GM18867 (cell line): Measurements from ENCODE around the gene JMJD6.
"Not testable (repeated sequence)": the region's sequence is repeated elsewhere in the genome, so short reads cannot be mapped to it uniquely, and the experiment has no call there.

Experiments used
- ATAC-seq: cut with Tn5 transposase; IDR thresholded peaks from one replicate; pipeline ENCODE4 v1.9.1; 2021; ENCODE audit warnings: mild to moderate bottlenecking, moderate library complexity; ENCODE audit not compliant: unreplicated experiment

The JMJD6 gene

DNA sequence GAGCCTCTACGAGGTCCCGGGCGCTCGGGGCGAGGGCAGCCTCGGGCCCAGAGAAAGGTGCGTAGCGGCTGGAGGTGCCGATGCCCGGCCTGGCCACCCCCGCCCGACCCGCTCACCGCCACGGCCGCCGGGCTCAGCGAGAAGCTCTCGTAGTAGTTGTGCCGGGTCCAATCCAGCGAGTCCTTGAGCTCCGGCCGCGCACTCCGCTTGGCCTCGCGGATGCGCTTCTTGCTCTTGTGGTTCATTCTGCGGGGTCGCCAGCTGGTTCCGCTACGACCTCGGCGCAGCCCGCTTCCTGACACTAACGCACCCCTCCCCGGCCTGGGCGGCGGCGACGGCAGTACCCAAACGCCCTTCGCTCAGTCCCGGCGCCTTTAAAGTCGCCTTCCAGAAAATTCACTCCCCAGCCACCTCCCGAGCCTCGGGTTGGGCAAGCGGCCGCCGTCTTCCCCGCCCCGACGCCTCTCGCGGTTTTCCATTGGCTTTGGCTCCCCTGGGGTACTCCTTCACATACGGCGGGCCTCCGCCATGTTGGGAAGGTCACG lies at the start of gene JMJD6:
TSS of gene JMJD6 (minus strand) at position 376 of the 545 bp plus-strand sequence. CDS start at position 245, 131 bp downstream.
- peak; percentile 70 for ATAC-seq

DNA sequence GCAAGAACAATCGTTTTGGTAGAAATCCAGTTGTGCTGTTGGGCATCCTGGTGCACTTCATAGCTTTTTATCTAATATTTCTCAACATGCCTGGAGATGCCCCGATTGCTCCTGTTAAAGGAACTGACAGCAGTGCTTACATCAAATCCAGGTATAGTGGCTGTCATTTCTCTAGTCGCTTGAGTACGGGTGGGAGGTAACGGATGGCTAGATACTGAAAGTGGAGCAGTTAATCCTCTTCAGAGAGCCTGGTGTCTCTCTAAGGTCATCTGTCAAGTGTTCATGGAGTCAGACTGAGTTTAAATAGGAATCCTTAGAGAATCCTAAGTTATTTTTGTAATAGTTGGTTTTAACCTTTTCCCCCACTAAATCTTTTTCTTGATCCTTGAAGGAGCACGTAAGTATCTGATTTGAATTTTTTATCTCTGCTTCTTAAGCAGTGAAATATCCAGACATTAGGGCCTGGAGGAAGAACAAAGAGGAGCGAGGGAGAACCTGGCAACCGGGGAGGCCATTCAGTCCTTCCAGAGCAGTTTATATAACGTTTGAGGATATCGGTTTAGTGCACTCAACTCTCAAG lies 48.7 kb upstream of the JMJD6 start:
- ATAC-seq, result no peak

DNA sequence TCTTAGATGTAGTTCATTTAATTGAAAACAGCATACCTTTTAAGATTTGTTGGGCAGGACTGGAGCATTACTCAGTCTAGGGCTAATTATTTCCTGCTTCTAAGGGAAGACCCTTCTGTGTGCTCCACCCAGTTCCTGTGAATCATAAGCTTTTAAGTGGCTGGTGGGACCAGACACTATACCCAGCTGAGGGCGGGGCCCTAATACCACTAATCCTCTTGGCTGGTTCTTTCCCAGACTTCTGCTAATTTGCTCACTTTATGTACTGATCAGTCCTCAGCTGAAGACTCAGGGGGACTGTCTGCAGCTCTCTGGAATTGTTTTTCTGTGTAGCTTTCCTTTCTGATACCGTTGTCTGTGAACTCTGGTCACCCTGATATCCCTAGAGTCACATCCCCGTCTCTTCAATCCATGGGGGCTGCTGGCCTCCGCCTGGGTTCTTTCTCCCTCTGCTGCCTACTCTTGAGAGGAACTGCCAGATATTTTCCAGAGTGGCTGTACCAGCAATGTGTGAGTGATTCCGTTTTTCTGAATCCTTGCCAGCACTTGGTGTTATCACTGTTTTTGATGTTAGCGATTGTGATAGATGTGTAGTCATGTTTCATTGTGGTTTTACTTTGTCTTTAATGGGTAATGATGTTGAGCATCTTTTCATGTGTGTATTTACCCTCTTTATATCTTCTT lies 46.6 kb upstream of the JMJD6 start:
- no peak for ATAC-seq

DNA sequence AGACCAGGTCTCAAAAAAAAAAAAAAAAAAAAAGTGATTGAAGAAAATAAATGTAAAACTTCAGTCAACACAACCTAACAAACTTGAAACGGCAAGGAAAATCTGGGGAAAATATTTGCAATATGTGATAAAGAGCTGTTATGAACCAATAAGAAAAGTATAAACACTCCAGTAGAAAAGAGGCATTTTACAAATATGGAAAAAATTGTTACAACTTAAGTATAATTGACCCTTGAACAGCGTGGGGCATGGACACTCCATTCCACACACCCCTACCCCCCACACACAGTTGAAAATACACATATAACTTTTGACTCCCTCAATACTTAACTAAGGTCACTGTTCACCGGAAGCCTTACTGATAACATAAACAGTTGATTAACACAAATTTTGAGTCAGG lies 32.2 kb upstream of the JMJD6 start:
- ATAC-seq, result no peak

DNA sequence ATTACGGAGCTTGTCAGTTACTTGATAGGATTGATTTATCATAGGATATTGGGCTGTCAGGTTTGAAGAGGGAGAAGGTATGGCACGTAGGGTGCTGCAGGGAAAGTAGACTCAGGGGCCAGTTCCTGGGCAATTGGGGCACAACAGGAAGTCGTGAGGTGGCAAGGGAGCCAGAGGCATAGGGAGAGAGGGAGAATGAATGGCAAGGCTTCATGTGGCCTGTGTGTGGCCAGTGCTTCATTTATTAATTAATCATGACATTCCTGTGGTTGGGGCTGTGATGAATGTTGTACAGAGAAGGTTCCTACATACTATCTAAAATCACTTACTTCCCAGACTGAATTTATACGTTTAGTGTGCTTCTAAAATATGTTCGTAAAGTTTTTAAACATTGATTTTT lies 30.9 kb upstream of the JMJD6 start:
- ATAC-seq, result no peak

DNA sequence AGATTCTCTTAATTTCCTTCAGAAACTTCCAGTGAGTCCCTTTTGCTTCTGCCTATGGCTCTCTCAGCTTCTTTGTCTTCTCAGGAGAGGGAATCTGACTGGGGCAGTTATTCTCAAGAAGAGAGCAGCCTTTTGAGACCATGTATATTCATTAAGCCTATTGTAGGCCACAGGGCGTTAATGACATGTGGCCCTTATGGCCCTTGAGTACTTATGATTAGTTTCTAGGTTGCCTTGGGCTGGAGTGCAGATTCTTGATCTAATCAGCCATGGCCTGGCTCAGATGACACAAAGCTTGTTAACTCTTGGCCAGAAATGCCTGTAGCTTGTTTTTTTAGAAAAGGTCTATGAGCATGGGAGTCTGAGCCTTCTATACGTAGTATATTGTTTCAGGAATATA lies 28.9 kb upstream of the JMJD6 start:
- ATAC-seq, result no peak

DNA sequence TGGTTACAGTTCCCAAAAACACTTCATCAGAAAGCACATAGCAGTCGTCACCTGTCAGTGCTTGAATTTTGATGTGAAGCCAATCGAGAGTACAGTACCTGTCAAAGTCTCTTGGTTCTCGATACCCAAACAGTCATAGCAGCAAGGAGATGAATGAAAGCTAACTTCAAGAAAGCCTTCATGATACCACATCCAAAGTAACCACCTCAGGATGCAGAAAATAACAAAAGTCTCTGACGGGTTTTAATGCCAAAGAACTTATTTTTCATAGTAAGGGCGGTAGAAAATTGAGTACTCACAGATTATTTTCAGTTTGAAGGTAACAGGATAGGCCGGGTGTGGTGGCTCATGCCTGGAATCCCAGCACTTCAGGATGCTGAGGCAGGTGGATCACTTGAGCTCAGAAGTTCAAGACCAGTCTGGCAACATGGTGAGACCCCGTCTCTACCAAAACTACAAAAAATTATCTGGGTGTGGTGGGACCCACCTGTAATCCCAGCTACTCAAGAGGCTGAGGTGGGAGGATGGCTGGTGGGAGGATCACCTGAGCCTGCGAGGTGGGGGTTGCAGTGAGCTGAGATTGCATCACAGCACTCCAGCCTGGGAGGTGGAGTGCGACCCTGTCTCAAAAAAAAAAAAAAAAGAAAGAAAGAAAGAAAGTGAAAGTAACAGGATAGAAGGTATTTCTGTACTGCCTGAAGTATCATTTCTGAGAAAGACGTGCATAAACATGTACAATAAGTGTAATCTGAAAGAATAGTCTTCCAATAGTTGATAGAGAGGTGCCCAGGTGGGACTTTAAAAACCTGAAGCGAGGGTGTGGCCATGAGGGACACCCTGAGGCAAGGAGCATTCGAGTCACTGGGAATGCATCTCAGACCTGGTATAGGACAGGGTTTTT lies 26.9 kb upstream of the JMJD6 start:
- no peak for ATAC-seq

DNA sequence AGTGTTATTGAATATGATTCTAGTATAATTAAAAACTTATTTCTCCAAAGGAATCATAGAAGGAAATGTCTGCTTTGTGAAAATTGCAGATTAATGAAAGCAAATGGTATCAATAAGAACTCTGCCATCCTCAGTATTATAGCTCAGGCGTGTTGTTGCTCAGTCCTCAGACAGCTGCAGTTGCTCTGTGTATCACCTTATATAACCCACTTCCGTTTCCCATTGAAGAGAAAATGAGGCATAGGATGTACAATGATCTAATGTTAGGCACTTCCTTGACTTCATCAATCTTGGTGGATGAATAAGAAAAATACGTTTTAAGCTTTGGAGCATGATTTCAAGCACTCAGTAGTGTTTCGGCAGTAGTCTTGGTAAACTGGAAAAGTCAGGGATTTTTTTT lies 25.6 kb upstream of the JMJD6 start:
- no peak for ATAC-seq

DNA sequence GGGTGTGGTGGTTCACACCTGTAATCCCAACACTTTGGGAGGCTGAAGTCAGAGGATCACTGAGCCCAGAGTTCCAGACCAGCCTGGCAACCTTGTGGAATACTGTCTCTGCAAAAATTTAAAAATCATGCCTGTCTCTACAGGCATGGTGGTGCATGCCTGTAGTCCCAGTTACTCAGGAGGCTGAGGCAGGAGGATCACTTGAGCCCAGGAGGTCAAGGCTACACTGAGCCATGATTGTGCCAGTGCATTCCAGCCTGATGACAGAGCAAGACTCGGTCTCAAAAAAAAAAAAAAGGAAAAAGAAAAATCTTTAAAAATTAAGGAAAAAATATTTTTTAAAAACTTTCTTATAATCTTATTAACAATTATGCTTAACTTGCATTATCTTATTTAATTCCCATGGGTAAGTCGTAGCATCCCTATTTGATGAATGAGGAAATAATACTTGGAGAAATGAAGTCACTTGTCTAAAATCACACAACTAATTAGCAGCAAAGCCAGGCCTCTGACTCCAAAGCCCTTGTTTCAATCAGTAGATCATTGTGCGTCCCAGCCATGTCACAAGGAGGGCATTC lies 25.1 kb upstream of the JMJD6 start:
- no peak for ATAC-seq

DNA sequence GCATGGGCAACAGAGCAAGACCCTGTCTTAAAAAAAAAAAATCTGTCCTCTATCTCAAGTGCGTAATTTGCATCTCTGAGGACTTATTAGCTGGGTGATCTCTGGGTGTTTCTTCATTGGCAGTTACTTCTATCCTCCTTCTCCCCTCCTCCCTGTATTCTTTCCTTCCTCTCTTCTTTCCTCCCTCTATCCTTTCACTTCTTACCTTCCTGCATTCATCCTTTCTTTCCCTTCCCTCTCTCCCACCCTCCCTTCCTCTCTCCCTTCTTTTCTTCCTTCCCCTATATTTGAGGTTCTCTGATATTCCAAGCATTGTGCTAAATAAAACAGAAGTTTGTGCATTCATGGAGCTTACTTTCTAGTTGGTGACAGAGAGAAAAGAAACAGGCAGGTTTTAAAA lies 22.3 kb upstream of the JMJD6 start:
- ATAC-seq, result no peak

DNA sequence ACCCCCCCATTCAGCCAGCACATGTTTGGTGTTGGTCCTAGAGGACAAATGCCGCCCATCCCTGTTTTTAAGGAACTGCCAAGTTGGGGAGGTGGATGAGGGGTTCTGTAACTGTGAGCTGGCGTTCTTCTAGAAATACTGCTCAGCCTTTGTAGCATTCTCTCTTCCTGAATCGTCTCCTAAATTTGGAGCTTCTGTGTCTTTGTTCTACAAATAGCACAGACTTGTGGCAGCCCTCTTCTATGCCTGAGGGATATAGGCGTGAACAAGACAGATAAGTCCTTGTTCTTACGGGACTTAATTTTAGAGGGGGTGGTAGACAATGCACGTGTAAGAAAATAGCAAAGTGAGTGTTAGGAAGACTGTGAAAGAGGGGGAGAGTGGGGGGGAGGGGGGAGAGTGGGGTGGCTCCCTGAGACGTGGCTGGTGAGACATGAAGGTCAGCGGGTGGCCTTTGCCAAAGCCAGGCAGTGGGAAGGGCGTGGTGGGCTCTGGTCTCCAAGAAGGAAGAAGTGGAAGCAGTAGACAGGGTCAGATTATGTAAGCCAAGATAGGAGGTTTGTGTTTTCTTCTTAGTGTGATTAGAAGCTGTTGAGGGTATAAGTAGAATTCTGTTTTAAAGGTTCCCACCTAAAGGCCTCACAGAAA lies 21.4 kb upstream of the JMJD6 start:
- no peak for ATAC-seq

DNA sequence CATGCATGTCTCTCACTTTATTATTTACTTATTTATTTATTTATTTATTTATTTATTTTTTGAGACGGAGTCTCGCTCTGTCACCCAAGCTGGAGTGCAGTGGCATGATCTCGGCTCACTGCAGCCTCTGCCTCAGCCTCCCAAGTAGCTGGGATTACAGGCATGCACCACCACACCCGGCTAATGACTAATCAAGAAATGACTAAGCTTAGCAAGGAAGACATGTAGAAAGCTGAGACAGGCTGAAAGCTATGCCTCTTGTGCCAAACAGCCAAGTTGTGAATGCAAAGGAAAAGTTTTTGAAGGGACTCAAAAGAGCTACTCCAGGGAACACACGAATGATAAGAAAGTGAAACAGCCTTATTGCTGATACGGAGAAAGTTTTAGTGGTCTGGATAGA lies 19.4 kb upstream of the JMJD6 start:
- not testable (repeated sequence) for ATAC-seq

DNA sequence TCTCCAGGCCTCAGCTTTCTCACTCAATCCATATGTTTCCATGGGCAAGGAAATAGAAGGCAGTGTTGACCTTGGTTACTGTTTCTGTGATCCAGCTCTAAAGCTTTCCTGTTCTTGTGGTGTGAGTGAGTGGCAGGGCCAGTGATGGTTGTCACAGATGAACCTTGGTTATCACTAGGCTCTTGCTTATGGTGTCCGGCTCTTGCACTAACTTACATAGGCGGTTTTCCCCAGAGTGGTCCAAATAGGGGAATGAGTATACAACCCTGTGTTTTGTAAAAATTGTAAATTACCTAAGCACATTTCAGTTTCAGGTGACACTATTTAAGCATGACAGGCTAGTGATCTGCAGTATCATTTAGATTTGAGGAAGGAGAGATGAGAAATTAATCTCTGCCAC lies 18.3 kb upstream of the JMJD6 start:
- ATAC-seq, result no peak

DNA sequence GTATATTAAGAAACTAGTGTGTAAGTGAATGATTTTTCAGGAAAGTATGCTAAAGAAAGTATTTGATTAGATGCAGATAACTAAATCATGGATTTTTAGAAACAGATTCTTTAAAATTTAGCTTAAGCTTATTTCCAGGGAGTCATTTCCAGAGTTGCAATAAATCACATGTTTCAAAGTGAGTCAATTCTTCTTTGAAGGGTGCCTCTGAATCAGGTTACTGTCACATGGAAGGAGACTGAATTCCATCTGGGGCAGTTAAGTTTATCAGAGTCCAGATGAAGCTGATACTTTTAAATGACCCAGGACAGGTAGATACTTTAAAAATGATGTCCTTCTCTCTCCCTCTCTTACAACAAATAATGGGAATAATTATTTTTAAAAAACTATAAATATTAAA lies 16.6 kb upstream of the JMJD6 start:
- ATAC-seq, result no peak

DNA sequence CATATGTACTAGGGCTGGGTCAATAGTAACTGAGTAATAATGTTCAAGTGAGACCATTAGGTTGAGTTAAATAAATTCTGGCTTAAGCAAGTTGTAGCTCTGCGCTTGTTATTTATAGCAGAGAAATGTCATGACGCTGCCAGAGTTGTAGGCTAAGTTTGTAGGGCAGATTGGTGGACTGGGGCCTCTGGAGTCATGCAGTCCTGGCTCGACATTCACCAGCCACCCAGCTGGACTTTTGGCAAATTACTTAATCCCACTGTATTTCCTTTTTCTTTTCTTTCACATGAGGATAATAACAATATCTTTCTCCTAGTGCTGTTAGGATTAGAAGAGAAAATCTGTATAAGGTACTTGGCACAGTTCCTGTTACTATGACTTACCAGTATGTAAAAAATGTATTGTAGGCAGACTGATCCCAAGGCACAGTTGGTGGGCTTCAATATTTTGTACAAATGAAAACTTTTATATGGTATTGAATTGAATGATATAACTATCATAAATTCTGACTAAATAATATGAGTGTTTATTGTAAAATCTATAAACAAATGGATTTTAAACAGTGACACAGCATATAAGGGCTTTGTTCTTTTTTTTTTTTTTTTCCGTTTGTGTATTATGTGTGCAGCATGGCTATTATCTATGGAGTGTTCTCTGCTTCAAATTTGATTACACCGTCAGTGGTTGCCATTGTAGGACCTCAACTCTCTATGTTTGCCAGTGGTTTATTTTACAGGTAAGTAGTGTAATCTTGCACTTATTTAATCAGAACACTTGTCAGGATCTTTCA lies 14.1 kb upstream of the JMJD6 start:
- no peak for ATAC-seq

DNA sequence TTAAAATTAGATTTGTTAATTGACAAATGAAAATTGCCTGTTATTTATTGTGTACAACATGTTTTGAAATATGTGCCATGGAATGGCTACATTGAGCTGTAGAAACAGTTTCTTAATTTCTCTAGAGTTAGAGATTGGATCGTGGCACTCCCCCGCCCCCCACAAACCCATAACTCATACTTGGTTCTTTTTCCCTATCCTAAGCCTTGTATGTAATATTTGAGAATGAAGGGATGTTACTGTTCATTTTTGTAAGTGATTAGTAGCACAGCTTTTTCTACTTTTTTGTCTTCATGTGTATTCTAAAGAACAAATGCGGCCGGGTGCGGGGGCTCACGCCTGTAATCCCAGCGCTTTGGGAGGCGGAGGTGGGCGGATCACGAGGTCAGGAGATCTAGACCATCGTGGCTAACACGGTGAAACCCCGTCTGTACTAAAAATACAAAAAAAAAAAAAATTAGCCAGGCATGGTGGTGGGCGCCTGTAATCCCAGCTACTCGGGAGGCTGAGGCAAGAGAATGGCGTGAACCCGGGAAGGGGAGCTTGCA lies 13.2 kb upstream of the JMJD6 start:
- not testable (repeated sequence) for ATAC-seq

DNA sequence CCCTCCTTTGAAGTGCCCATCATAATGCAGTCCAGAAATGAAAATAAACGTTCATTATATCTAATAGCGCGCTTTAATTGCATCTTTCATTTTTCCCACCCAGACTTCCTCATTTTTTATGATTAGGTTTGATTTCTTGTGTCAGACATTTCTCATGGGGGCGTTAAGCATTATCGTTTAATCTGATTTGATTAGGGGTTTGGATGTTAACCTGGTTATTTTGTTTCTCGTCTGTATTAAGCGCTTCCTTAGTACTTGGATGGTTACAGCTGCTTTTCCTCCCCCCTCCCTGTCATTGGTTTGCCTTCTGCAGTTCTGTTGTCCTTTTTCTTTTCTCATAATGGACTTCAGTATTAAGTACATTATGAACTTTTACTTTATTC lies 12.1 kb upstream of the JMJD6 start:
- no peak for ATAC-seq

DNA sequence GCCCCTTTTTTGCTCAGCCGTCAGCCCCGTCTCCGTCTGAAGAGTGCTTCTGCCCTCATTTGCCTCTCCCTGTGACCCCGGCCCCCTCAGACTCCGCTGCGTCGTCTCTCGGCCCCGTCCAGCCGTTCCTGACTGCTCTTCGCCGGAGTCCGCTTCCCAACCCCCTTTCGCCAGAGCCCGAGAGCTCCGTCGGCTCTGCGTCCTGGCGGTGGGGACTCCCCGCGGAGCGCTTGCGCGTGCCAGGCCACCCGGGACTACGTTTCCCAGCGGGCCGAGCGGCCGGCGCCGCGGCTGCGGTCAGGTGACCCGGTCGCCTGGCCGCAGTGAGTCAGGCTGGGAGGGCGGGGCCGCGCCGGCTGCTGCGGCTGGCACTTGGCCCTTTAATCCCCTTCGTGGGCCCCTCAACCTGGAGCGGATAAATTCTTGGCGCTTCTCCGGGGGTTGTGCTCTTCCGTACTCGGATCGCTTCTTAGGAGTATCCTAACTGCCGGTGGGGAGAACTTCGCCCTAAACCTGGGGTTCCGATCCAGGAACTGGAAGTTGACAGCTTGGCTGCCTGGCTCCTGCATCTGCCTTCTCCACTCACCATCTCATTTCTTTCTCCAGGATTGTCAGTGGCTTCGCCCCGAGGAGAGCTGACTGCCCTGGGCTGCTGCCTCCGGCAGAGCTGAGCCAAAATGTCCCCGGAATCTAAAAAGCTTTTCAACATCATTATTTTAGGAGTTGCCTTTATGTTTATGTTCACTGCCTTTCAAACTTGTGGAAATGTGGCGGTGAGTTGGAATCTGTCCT lies 11.5 kb upstream of the JMJD6 start, which contains the start of gene MFSD11:
TSS of gene MFSD11 (plus strand) at position 444 of the 792 bp plus-strand sequence. CDS start at position 678, 234 bp downstream.
- ATAC-seq, result peak; percentile 57
